GM21390 (cell line): ENCODE results near the gene NPRL2.

Source experiments
- ATAC-seq: cut with Tn5 transposase; IDR thresholded peaks from one replicate; pipeline ENCODE4 v1.9.1; 2021; ENCODE audit not compliant: unreplicated experiment

NPRL2 gene

GRCh38 chr3:50351323-50351697 lies 735 bp upstream of the NPRL2 start:
- ATAC-seq: no peak

- no peak for ATAC-seq
These were observed 405 bp downstream of the NPRL2 start for GRCh38 chr3:50350213-50350526.

- no peak for ATAC-seq
These were observed 3.3 kb downstream of the NPRL2 start for GRCh38 chr3:50347187-50347813.

- no peak for ATAC-seq
These were observed 4.9 kb downstream of the NPRL2 start, which contains the start of gene ZMYND10 for GRCh38 chr3:50345586-50346234. ZMYND10 (minus strand) TSS chr3:50345732; CDS start chr3:50345579, 153 bp downstream.

- no peak for ATAC-seq
These were observed 5.6 kb downstream of the NPRL2 start for GRCh38 chr3:50345008-50345407.

GRCh38 chr3:50342813-50343633 lies 7.6 kb downstream of the NPRL2 start:
- no peak for ATAC-seq

- no peak for ATAC-seq
These were observed 8.5 kb downstream of the NPRL2 start for GRCh38 chr3:50341996-50342650.

- ATAC-seq: no peak
These were observed 9.0 kb downstream of the NPRL2 start for GRCh38 chr3:50341537-50341936.

GRCh38 chr3:50340448-50341329 lies 9.9 kb downstream of the NPRL2 start, which contains the start of gene RASSF1:
RASSF1 (minus strand) TSS chr3:50340836; CDS start chr3:50340805, 31 bp downstream.
- peak; percentile 28 for ATAC-seq

GRCh38 chr3:50340147-50340447 lies 10.5 kb downstream of the NPRL2 start:
- ATAC-seq: no peak

GRCh38 chr3:50339485-50340146 lies 11.0 kb downstream of the NPRL2 start:
- ATAC-seq: no peak

GRCh38 chr3:50338965-50339364 lies 11.6 kb downstream of the NPRL2 start:
- ATAC-seq: no peak

- peak; percentile 64 for ATAC-seq
These were observed 13.3 kb downstream of the NPRL2 start for GRCh38 chr3:50337175-50337861.

GRCh38 chr3:50336452-50337174 lies 14.0 kb downstream of the NPRL2 start:
- peak; percentile 24 for ATAC-seq

- ATAC-seq: no peak
These were observed 16.1 kb downstream of the NPRL2 start for GRCh38 chr3:50334339-50335075.

GRCh38 chr3:50333744-50334328 lies 16.7 kb downstream of the NPRL2 start:
- no peak for ATAC-seq

- no peak for ATAC-seq
These were observed 19.1 kb downstream of the NPRL2 start for GRCh38 chr3:50331364-50331907.

- no peak for ATAC-seq
These were observed 20.2 kb downstream of the NPRL2 start for GRCh38 chr3:50330330-50330729.
